Measurements from ENCODE around the gene ASTL.

ASTL gene

GRCh38 chr2:96156011-96156820 is 17.9 kb upstream of the ASTL start:
- no peak overlapping the region for H3K4me3 ChIP-seq (ENCODE audit: control insufficient read depth, low read depth, low read length)
- DNase-seq (ENCODE audit: low read depth): no peak
- TF ChIP-seq CTCF (conservative IDR thresholded peaks at IDR 0.05; ENCODE audit: control insufficient read depth, insufficient read depth, low read depth, low read length): no peak

DNA sequence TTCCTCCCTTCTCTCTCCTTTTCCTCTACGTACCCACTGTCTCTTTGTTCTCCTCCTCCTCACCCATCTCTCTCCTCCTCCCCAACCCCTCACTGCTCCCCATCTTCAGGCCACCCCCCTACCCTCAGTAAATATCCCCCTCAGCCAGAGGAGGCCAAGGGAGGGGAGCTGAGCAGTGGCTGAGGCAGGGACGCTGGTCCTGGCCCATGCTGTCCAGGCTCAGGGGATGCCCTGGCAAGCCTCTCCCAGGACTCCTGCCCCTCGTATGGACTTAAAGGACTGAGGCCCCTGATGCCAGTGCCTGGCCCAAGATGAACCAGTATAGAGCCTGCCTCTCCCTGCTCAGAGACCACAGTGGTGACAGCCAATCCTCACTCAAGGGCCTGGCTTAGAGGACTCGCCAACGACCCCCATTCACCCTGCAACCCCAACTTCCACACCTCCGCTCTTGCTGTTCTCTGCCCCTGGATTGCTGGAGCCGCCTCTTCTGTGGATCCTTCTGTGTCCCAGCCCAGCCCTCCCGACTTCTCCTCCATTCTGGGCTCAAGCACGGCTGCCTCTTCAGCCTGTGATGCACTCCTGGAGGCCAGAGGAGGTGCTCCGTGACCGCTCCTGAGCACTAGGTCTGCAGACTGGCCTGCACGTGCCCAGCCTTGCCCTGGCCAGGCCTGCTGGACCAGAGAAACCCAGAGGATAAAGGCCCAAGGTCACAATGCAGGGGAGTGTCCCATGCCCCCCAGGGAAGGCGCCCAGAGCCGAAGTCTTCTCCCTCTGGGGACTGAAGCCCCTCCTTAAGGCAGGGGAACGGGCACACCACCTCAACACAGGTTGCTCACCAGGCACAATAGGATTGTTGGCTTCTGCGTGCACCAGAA is 16.4 kb upstream of the ASTL start:
- no peak for TF ChIP-seq CTCF (conservative IDR thresholded peaks at IDR 0.05; ENCODE audit: control insufficient read depth, insufficient read depth, low read depth, low read length)

GRCh38 chr2:96153991-96154431 is 15.7 kb upstream of the ASTL start:
- DNase-seq (ENCODE audit: low read depth): no peak

More for the DNA sequence above, 16.4 kb upstream of the ASTL start:
- H3K4me3 ChIP-seq (ENCODE audit: control insufficient read depth, low read depth, low read length): no peak overlapping the region
- DNase-seq (ENCODE audit: low read depth): no peak

GRCh38 chr2:96153291-96153713 is 15.0 kb upstream of the ASTL start:
- DNase-seq (ENCODE audit: low read depth): no peak
- no peak for TF ChIP-seq CTCF (conservative IDR thresholded peaks at IDR 0.05; ENCODE audit: control insufficient read depth, insufficient read depth, low read depth, low read length)
- no peak overlapping the region for H3K4me3 ChIP-seq (ENCODE audit: control insufficient read depth, low read depth, low read length)

More at GRCh38 chr2:96153991-96154431, 15.7 kb upstream of the ASTL start:
- no peak for TF ChIP-seq CTCF (conservative IDR thresholded peaks at IDR 0.05; ENCODE audit: control insufficient read depth, insufficient read depth, low read depth, low read length)
- no peak overlapping the region for H3K4me3 ChIP-seq (ENCODE audit: control insufficient read depth, low read depth, low read length)

GRCh38 chr2:96152304-96153161 is 14.2 kb upstream of the ASTL start:
- no peak for TF ChIP-seq CTCF (conservative IDR thresholded peaks at IDR 0.05; ENCODE audit: control insufficient read depth, insufficient read depth, low read depth, low read length)
- no peak for DNase-seq (ENCODE audit: low read depth)
- H3K4me3 ChIP-seq (ENCODE audit: control insufficient read depth, low read depth, low read length): no peak overlapping the region
